ENCODE data around the gene MGAT1.
"Not testable (repeated sequence)": the region's sequence is repeated elsewhere in the genome, so short reads cannot be mapped to it uniquely, and the experiment has no call there.

MGAT1 gene

DNA sequence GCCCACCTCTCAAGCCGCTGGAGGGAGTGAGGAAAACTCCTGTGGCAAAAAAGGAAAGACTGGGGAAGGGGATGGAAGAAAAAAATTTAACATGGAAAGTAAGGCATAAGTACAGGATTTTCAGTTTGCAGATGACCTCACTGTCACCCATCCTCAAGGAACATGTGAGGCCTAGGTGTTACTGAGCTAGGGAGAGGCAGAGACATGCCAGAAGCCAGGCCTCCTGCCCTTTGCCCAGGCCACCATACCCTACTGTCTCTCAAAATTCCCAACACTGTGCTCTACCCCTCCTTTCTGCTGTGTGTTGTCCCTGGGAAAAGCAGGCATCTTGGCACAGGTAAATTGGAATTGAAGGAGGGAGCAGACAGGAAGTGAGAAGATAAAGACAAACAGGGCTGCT lies 4.4 kb upstream of the MGAT1 start:
- no peak for DNase-seq

- no peak for DNase-seq
These were observed 3.9 kb upstream of the MGAT1 start for GRCh38 chr5:180806351-180807011.

DNA sequence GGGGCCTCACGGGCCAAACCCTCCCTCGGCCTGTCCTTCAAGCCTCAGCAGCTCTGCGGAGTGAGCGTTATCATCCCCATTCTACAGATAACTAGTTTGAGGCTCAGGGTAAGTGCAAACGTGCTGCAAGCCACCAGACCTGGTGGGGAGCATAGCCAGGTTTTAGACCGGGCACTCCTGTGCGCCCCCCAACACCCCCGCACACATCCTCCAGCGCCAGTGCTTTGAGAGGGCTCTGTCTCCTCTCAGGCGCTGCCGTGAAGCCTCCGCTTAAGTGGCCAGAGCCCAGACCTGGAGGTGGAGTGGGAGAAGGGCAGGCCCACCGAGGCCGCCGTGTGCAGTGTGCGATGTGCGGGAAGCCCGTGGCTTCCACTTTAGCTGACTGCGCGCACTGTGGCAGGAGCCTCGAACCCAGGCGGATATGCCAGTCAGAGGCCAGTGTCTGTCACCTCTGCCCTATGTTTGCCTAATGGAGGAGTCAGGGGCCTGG lies 1.6 kb upstream of the MGAT1 start:
- no peak for DNase-seq

GRCh38 chr5:180803181-180804128 lies 849 bp upstream of the MGAT1 start:
- peak in 35 of 51 donors; percentile 17 to 58 (median 33) for DNase-seq

DNA sequence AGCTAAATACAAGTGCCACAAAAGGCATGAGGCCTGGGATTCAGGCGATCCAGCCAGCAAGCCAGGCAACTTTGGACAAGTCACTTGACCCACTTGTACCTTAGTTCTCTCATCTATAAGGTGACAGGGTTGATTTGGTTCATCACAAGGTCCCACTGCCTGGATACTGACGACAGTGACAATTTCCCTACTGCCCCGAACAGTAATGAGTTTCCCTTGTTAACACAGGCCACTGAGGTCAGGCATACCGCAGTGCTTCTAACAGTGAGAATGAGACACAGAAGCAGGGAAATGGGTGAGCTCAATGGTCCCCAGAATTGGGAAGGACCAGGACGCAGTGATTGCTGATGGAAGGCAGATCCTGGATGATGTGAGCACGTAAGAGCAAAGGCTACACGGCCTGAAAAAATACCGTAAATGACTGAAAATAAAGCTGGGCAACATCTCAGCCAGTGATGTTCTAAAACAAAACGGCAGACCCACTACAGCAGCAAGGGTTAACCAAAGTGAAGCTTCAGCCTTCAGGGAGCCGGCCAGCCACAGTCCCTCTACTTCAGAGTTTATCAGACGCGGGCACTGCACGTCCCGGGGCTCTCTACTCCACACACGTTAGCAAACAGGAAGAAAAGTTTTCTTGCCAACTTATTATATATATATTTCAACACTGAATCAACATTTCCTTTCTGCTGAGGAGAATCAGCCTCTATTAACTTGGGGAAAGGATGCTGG lies 846 bp downstream of the MGAT1 start:
- DNase-seq: no peak

DNA sequence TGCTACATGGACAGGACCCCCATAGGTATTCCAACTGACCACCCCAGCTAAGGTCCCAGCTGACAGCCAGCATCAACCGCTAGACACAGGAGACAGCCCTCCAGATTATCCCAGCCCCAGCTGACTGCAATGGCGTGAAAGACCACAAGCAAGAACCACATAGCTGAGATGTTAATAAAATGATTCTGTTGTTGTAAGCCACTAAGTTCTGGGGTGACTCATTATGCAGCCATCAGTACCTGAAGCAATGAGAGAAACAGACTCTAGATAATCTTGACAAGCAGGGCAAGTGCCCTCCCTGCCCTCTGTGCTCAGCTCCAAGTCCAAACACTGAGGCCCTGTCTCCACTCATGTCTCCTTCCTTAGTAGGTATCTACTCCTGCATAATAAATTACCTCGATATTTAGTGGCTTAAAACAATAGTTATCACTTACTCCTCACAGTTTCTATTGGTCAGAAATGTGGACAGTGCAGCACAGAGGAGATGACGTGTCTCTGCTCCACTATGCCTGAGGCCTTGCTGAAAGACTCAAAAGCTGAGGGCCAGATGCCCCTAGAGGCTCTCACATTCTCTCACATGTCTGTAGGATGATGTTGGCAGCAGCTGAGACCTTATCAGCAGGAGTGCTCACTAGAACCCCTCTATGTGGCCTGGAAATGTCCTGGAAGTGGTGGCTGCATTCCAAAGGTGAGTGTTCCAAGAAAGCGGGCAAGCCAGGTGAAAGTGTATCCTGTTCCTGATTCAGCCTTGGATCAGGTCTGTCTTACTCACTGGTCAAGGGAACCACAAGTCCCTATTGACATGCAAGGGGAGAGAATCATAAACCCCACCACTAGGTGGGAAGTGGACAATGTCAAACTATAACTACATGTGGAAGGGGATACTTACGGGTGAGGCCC lies 2.5 kb downstream of the MGAT1 start:
- no peak for DNase-seq

GRCh38 chr5:180799194-180799593 lies 3.4 kb downstream of the MGAT1 start:
- DNase-seq: no peak

- DNase-seq: no peak
These were observed 4.4 kb downstream of the MGAT1 start for GRCh38 chr5:180798193-180798592.

DNA sequence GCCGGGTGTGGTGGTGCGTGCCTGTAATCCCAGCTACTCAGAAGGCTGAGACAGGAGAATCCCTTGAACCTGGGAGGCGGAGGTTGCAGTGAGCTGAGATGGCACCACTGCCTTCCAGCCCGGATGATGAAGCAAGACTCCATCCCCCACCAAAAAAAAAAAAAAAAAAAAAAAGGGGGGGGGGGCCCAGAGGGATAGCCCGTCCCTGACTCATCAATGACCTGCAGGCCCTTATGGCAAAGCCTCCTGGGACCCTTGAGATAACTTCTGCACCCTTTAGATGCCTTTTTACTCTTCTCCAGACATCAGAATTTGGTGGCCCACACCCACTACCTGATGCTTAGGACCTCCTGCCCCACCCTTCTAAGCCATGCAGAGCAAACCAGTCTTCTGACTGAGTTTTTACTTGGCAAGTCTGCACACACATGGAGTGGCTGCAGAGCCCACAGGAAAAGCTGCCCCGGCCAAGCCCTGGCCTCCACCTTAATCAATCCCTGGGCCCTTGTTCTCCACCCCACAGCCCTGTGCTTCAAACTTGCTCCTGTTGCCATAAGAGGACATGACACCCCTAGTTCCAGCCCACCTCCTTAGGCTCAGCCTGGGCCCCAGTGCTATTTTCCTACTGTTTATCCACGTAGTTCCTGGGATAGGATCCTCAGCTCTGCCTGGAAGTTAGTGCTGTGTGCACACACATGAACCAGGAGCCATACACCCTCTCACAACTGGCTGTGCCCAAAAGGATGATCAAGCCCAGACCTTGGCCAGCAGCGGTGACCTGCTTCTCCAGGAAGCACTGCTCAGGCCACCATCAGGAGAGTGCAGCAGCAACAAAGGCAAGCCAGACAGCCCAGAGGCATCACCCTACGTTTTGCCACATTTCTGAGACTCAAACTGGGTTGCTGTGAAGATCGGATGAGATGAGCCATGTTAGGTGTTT lies 5.1 kb downstream of the MGAT1 start:
- no peak for DNase-seq

GRCh38 chr5:180795771-180796313 lies 6.8 kb downstream of the MGAT1 start:
- no peak for DNase-seq

- no peak for DNase-seq
These were observed 9.7 kb downstream of the MGAT1 start for GRCh38 chr5:180792965-180793287.

GRCh38 chr5:180792287-180792964 lies 10.2 kb downstream of the MGAT1 start:
- DNase-seq: no peak

- no peak for DNase-seq
These were observed 10.9 kb downstream of the MGAT1 start for GRCh38 chr5:180791611-180792213.

GRCh38 chr5:180790524-180790923 lies 12.1 kb downstream of the MGAT1 start:
- no peak for DNase-seq

DNA sequence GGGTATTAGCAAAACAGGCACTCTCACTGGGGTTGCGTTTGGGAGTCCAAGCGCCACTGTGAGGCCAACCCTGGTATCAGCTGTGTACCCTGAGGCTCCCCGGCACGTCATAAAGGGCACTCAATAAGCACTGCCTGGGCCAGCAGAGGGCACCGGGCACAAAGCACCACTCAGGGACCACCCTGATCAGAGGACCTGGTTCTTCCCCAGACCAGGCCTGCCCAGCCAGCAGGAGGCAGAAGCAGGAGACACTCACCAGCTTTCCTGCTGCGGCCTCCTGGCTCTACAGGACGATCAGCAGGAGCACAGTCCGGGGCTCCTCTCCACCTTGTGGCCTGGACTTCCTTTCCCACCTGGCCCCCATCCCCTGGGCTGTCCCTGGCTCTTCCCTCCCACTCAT lies 12.6 kb downstream of the MGAT1 start:
- no peak for DNase-seq

- DNase-seq: not testable (repeated sequence)
These were observed 13.8 kb downstream of the MGAT1 start for GRCh38 chr5:180788651-180789410.

DNA sequence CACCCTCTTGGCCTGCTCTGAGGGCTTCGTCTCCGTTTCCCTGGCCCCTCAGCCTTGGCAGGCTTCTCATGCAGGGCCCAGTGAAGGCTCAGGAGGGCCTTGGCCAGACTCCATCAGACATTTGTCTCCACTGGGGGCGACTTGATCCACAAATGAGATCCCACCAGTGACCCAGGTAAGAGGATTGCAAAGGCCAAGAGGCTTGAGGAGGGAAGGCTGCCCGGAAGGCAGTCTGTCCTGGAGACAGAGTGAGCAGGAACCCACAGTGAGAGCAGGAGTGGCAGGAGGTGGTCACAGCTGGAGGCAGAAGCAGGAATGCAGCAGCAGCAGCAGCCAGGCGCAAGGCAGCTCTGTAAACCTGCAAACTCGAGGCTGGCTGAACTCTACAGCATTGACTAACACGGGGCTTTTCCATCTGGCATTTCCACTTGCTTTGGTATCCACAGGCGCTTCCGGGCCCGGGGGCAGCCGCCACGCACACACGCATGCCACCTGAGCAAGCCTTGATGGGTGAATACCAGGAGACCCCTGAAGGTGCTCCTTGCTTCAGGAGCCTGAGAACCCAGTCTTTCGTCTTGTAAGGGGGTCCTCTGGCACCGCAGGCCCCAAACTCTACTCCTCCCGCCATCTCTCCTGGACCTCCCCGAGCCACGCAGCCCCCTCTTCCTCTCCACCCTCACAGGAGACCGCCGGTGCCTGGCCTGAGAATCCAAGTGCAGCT lies 14.7 kb downstream of the MGAT1 start:
- no peak for DNase-seq

Measured in hypothalamus (tissue), 51 donors.